Urothelium cell line (cell line): ENCODE results near the gene LCOR.

Experiments used
- DNase-seq: peaks from one replicate; pipeline ENCODE4 v3.0.0; 2011; ENCODE audit warnings: low spot score, mixed read lengths
- FAIRE-seq: peaks from 2 replicates; lab custom pipeline; 2011; peaks lifted over from hg19 to GRCh38; lab: Jason Lieb, UNC

The LCOR gene

DNA sequence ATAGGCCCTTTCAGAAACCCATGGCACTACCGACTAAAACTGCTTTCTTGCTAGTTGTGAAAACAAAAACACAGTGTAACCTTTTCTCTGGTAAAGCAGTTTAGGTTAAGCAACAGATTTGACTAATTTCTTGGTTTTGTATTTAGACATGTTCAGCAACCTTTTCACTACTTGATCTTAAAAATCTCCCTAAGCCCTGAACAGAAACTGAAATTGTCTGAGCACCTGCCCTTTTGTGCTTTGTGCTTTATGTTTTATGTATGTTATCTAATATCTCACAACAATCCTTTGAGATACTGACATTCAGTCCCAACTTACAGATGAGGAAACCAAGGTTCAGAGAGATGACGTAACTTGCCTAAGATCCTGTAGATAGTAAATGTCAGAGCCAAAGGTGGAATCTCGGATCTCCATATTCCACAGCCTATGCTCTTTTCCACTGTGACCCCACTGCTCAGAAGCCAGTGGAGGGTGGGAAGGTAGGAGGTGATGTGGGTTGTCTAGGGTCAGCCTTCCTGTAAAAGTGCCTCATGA is 146.6 kb downstream of the LCOR start:
- DNase-seq (no peak), FAIRE-seq (no peak)

- no peak for FAIRE-seq
Measured at GRCh38 chr10:96982149-96982930, 150.2 kb downstream of the LCOR start.

GRCh38 chr10:96984541-96985131 is 152.5 kb downstream of the LCOR start:
- DNase-seq (no peak), FAIRE-seq (no peak)

More at GRCh38 chr10:96982149-96982930, 150.2 kb downstream of the LCOR start:
- DNase-seq, result no peak

DNA sequence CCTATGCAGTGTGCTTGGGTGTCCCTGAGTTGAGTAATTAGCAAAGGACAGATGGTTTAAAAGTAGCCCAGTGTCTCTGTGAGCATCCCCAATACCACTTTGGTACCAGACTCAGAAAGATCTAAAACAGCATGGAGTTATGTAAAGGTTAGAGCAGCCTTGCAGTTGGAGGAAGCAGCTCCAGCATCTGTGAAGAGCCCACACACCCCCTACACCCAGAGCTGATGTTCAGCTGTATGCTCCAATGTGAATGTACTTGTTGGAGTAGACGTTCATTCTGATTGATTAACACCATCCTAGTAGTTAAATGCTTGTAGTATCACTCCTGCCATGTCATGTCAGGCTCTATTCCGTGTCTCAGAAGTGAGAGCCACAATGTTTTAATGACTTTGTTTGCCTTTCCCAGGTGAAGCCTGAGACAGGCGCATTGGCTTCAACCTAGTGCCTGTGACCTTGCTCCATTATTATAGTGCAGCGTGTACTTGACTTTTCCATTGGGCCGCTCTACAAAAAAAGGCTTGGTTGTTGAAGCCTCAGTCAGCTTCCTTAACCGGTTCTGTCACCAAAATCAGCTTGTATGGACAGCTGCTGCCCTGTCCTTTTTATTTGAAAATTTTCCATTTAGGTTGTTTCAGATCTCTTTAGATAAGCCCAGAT is 154.2 kb downstream of the LCOR start:
- no peak for FAIRE-seq
- DNase-seq, result no peak

GRCh38 chr10:96987141-96987841 is 155.2 kb downstream of the LCOR start:
- FAIRE-seq (no peak), DNase-seq (no peak)

GRCh38 chr10:96987842-96988175 is 155.7 kb downstream of the LCOR start:
- FAIRE-seq, result no peak
- DNase-seq, result no peak

DNA sequence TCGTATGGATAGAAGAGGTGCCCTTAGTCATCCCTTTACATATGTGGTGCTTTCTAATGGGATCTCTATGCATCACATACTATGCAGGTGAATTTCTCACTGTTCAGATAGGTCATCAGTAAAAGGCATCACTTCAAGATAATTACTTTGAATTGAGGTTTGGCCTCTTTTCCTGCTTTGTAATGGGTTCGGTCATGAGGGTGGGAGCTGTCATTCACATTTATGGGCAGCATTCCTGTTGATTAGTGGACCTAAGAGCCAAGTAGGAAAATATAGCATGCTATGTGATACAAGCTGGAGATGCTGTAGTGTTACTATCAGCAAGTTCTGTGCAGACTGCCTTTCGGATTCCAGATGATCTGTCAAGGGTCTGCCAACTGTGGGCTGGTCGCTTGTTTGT is 156.3 kb downstream of the LCOR start:
- FAIRE-seq (no peak), DNase-seq (no peak)

GRCh38 chr10:96991313-96991841 is 159.3 kb downstream of the LCOR start:
- FAIRE-seq (no peak), DNase-seq (peak; percentile 40)

DNA sequence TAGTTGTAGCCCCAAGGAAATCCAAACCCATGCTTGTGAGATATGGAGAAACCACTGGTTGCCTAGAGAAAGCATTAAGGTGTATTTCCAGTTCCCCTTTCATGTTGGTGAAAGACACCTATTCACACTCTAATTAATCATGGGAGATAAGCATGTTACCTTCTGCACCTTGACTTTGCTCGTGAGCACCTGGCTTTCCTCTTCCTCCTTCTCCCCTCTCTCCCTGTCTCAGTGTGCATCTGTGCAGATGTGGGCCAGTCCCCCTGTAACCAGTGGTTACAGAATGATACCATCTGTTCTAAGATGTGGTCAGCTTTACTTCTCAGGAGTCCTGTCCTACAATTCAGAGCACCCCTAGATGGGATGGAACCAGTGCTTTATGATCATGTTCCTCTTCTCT is 160.6 kb downstream of the LCOR start:
- FAIRE-seq (no peak), DNase-seq (no peak)

GRCh38 chr10:96995851-96996250 is 163.8 kb downstream of the LCOR start:
- no peak for FAIRE-seq

GRCh38 chr10:96996275-96996965 is 164.3 kb downstream of the LCOR start:
- no peak for FAIRE-seq

More at GRCh38 chr10:96995851-96996250, 163.8 kb downstream of the LCOR start:
- DNase-seq, result no peak

DNA sequence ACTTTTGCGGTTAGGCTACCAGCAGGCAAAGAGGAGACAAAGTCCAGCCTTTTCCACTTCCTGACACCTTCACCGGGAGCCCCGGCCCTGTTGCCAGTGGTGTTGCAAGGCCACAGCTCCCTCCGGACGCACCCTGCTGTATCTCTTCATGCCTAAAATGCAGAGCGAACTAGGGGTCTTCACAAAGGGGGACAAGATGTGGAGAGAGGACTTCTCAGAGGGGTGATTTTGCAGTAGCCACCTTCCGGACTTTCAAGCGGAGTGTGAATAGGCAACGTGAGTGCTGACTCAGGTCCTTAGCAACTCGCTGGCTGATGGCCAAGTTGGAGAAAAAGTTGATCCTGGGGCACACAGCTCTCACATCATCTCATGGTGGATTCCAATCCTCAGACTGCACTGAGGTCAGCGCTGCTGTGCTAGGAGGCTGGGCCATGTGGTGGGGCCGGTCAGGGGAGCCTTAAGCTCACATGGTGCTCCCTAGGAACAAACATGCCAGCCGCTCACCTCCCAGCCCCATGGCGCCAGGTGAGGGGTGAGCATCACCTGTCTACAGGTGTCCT is 166.3 kb downstream of the LCOR start:
- DNase-seq, result peak; percentile 75
- peak; percentile 32 for FAIRE-seq

More at GRCh38 chr10:96996275-96996965, 164.3 kb downstream of the LCOR start:
- no peak for DNase-seq

- no peak for DNase-seq
Measured at GRCh38 chr10:96999337-96999736, 167.2 kb downstream of the LCOR start.

GRCh38 chr10:96999987-97000386 is 167.9 kb downstream of the LCOR start:
- FAIRE-seq (no peak), DNase-seq (no peak)

More at GRCh38 chr10:96999337-96999736, 167.2 kb downstream of the LCOR start:
- FAIRE-seq, result peak; percentile 53

DNA sequence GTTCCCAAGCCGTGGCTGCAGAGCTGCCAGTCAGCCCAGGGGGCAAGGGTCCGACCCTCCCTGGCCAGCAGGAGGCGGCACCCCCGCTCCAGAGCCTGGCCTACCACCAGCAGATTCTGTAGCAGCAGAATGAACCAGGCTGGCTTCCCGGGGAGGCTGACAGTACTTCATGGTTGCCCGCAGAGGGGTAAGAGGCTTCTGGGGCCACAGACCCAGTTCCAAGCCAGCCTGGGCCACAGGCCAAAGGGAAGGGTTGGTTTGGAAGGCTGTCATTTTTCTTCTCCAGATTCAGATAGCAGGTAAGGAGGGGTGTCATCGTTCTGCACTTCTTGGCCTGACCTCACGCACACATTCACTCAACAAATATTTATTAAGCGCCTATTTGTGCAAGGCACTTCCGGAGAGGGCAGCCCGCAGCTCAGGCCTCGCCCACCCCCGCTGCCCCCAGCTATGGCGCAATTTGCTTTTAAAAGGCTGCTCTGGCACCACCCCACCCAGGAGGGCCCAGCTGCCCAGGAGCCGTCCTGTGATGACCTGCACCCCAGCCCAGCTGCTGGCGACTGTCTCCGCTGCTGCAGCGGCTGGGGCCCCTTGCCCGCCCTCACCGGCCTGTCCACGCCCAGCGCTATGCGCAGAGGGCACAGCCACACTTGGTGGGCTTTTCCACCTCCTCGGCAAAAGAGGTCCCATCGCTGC is 168.5 kb downstream of the LCOR start:
- FAIRE-seq, result peak; percentile 62
- peak; percentile 44 for DNase-seq

GRCh38 chr10:97001183-97001991 is 169.3 kb downstream of the LCOR start:
- DNase-seq (no peak), FAIRE-seq (no peak)

DNA sequence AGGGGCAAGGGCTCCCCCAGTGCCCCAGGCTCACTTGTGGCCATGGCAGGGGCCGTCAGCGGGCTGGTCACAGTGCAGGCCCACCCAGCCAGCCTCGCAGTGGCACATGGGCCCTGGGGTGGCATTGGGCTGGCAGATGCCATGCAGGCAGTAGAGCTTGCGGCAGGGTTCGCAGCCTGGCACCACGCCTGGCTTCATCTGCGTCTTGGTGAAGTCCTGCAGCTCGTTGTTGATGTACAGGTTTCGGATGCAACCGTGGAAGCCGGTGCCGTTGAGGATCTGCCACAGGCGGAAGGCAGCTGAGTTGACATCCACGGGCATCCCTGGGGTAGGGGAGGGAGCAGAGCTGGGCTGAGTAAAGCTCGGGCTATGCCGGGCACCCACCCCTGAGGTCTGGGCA is 170.6 kb downstream of the LCOR start:
- FAIRE-seq, result no peak

GRCh38 chr10:97003151-97003803 is 171.2 kb downstream of the LCOR start:
- FAIRE-seq (no peak), DNase-seq (no peak)

More for the DNA sequence above, 170.6 kb downstream of the LCOR start:
- DNase-seq, result no peak
